GDM1 (cell line): ENCODE measurements around the gene ANGEL1.

ENCODE experiments used
- DNase-seq: peaks from one replicate; lab custom pipeline; 2025; lab: John Stamatoyannopoulos, UW

ANGEL1 gene

GRCh38 chr14:76765461-76765931 lies 47.2 kb downstream of the ANGEL1 start:
- no peak for DNase-seq

DNA sequence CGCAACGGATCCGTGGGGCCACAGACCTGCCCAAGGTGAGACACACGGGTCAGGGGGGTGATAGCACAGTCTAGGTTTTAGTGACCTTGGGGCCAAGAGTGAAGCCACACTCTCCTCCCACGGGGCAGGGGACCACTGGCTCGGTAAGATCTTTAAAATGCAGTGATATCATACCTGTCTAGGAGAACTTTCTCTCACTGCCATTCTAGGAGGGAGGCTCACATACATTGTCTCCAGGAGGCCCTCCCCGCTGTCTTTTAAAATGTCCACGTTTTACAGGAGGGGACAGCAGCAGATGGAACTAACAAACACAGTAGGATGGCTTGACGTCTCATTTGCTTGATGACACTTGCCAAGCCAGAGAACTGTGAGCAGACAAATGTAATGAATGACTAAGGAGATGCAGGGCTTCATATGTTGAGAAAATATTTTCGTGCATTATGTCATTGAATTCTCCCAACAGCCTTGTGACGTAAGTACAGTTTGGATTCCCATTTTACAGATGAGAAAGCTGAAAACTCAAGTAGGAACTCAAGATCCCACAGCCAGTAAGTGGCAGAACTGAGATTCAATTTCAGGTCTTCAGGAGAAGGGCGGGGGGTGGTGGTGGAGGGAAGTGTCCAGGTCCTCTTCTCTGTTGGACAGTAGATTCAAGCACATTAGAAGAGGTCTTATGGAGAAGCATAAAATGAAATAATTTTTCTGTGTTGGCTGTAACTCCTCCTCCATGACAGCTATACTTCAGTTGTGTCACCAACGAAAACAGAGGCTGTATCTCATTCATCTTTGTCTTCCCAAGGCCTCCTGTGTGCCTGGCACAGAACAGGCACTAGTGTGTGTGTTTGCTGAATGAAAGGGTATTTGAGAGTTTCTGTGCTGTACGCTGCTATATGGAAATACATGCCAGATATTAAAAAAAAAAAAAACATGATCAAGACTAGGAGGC lies 49.3 kb downstream of the ANGEL1 start:
- DNase-seq: no peak

- DNase-seq: no peak
Observed at GRCh38 chr14:76762411-76763095, 50.1 kb downstream of the ANGEL1 start.

- DNase-seq: no peak
Observed at GRCh38 chr14:76761960-76762410, 50.7 kb downstream of the ANGEL1 start.

DNA sequence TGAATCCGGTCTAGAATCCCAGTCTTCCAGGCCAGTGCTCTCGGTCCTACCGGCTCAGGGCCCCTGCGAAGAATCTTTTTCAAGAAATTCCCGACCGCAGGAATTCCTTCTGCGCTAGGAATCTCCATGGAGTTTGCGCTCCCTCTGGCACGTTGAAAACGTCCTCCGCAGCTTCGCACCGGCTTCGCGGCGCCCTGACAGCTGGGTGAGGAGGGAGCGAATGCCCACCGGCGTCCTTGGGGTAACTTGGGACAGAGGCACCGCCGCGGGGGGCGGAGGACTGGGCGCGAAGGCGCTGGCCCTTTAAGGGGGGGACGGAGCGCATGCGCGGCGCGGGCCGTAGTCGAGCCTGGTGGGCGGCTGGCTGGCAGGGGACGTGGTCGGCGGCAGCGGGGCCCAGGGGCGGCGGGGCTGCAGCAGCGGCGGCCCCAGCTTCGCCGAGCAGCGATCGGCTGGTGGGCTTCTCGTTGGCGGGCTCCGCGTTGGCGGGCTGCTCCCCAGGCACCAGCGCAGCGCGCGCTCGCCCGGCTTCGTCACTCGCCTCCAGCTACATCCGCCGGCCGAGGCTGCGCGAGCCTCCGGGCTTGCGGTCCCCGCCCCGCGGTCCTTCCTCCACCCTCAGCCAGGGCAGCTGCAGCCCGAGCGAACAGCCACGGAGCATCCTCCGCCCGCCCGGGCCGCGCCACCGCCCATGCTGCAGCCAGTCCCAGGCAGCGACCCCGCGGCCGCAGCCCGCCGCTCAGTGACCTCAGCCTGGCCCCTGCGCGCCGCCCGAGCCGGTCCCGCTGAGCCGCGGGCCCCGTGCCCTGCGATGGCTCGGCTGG lies 51.3 kb downstream of the ANGEL1 start, which contains the start of gene VASH1:
VASH1 (plus strand) TSS at position 333 of the 824 bp plus-strand sequence. CDS start 1,354 bp downstream, outside the sequence.
- DNase-seq: peak; percentile 66

GRCh38 chr14:76760331-76761135 lies 52.1 kb downstream of the ANGEL1 start:
- no peak for DNase-seq

- no peak for DNase-seq
Observed at GRCh38 chr14:76759589-76759988, 53.1 kb downstream of the ANGEL1 start.

DNA sequence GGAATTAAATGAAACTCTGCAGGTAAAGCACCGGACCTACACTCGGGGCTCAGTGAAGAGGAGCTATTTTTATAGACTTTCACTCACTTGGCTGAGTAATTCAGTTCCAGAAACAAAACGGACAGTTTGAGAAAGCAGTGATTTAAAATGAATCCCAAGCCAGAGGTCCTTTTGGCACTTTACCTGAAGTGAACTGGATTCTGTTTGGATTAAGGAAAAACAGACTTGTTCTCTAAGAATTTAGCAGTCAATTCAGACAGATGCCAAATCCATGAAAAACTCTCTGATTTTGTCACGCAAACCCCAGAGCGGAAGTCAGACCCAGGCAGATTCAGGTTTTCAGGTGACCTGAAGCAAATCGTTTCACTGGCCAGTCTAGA lies 56.3 kb downstream of the ANGEL1 start:
- DNase-seq: no peak

DNA sequence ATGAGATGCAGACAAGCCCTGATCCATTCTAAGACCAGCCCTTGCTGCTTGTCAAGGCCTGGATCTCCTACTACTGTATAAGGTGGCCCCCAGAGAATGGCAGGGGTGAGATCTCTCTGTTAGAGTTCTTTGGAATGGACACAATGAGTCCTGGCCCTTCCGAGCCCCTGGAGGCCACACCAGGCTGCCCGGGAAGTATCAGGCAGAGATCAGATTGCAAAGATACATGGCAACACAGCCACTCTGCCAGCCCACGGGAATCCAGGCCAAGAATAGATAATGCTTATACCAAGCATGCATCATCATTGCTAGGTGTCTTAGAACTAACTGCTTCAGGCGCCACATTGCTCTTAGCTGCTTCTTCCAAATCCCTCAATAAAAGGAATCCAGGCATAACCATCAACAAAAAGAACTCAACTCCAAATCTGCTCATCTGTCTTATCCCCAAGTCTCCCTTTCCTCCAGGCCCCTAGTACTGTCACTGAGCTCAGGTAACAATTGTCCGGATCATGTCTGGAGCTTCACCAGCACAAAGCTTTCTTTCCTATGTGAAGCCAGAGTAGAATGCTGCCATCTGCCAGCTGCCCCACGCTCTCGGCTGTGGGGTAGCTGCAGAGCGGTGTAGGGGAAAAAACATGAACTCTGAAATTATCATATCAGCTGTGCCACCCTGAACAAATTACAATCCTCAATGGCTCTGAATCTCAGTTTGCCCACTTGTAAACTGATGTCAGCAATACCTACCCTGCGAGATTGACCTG lies 56.9 kb downstream of the ANGEL1 start:
- DNase-seq: no peak

GRCh38 chr14:76754586-76754985 lies 58.1 kb downstream of the ANGEL1 start:
- no peak for DNase-seq

GRCh38 chr14:76753541-76754198 lies 59.0 kb downstream of the ANGEL1 start:
- DNase-seq: no peak

DNA sequence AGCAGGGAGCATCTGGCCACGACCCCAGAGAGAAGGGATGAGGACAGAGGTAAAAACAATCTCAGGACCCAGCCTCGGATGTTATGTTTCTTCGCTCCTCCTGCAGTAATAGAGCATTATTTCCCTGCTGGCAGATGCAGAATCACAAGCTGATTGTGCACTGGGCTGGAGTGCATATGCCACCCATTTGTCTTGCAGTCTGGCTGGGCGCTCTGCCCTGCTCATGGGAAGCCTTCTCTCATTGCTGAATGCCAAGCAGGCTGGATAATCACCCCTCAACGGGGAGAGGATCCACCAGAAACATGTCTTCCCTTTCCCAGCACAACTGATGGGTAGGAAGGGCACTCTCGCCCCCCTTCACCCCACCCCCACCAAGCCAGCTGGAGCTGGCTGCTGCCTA lies 59.9 kb downstream of the ANGEL1 start:
- no peak for DNase-seq

GRCh38 chr14:76742966-76743365 lies 69.7 kb downstream of the ANGEL1 start:
- DNase-seq: peak; percentile 36

GRCh38 chr14:76742185-76742584 lies 70.5 kb downstream of the ANGEL1 start:
- DNase-seq: no peak

GRCh38 chr14:76741074-76741473 lies 71.6 kb downstream of the ANGEL1 start:
- no peak for DNase-seq
